IPS-20b (cell line): Measurements from ENCODE around the gene MEDAG.
"Not testable (repeated sequence)": the region's sequence is repeated elsewhere in the genome, so short reads cannot be mapped to it uniquely, and the experiment has no call there.

Experiments used
- H3K27ac ChIP-seq: one replicate; pipeline ENCODE4 v1.5.1; 2013; ENCODE audit warnings: low read length
- H3K27me3 ChIP-seq: 2 replicates; pipeline ENCODE4 v1.6.1; 2013; ENCODE audit warnings: mild to moderate bottlenecking, low read length, inconsistent platforms; ENCODE audit not compliant: insufficient read depth
- H3K36me3 ChIP-seq: 2 replicates; pipeline ENCODE4 v1.6.1; 2013; ENCODE audit warnings: low read depth, mild to moderate bottlenecking, inconsistent platforms, low read length, moderate library complexity; ENCODE audit not compliant: insufficient read depth
- H3K4me1 ChIP-seq: 2 replicates; pipeline ENCODE4 v1.6.1; 2013; ENCODE audit warnings: mild to moderate bottlenecking, control low read depth, inconsistent platforms, low read length, moderate library complexity; ENCODE audit not compliant: insufficient read depth
- H3K4me3 ChIP-seq: 2 replicates; pipeline ENCODE4 v1.5.1; 2013; ENCODE audit warnings: mild to moderate bottlenecking, low read length, inconsistent platforms
- H3K9ac ChIP-seq: 2 replicates; pipeline ENCODE4 v1.6.1; 2013; ENCODE audit warnings: low read depth, mild to moderate bottlenecking, inconsistent platforms, low read length, moderate library complexity
- H3K9me3 ChIP-seq: 2 replicates; pipeline ENCODE4 v1.6.1; 2013; ENCODE audit warnings: mild to moderate bottlenecking, low read depth, low read length, inconsistent platforms; ENCODE audit not compliant: insufficient read depth

Gene MEDAG

GRCh38 chr13:30915691-30916541, 9.8 kb downstream of the MEDAG start:
- Histone ChIP-seq H3K9me3 (no peaks in the 10 kb centered on the region), H3K27me3 (no peaks in the 10 kb centered on the region)

GRCh38 chr13:30916991-30917390, 10.9 kb downstream of the MEDAG start:
- H3K9ac ChIP-seq = no peak overlapping the region
- H3K4me3 ChIP-seq = no peak overlapping the region
- no peaks in the 10 kb centered on the region for H3K27me3 ChIP-seq
- H3K9me3 ChIP-seq = no peaks in the 10 kb centered on the region
- peaks cover 3% of the 10 kb centered on the region; the same call in 1 of the 2 replicates for H3K4me1 ChIP-seq
- H3K36me3 ChIP-seq = no peaks in the 10 kb centered on the region
- no peak overlapping the region for H3K27ac ChIP-seq

More at GRCh38 chr13:30915691-30916541, 9.8 kb downstream of the MEDAG start:
- H3K9ac ChIP-seq = no peak overlapping the region
- no peak overlapping the region for H3K27ac ChIP-seq
- H3K4me1 ChIP-seq = peaks cover 3% of the 10 kb centered on the region; the same call in 1 of the 2 replicates
- no peak overlapping the region for H3K4me3 ChIP-seq
- H3K36me3 ChIP-seq = no peaks in the 10 kb centered on the region

GRCh38 chr13:30918662-30919405, 12.8 kb downstream of the MEDAG start:
- H3K4me3 ChIP-seq = no peak overlapping the region
- peaks cover 3% of the 10 kb centered on the region; the same call in 1 of the 2 replicates for H3K4me1 ChIP-seq
- no peak overlapping the region for H3K9ac ChIP-seq
- no peak overlapping the region for H3K27ac ChIP-seq
- H3K9me3 ChIP-seq = no peaks in the 10 kb centered on the region
- no peaks in the 10 kb centered on the region for H3K36me3 ChIP-seq
- H3K27me3 ChIP-seq = no peaks in the 10 kb centered on the region

GRCh38 chr13:30920162-30920909, 14.3 kb downstream of the MEDAG start:
- no peaks in the 10 kb centered on the region for H3K4me1 ChIP-seq
- H3K36me3 ChIP-seq = no peaks in the 10 kb centered on the region
- no peak overlapping the region for H3K4me3 ChIP-seq
- H3K9ac ChIP-seq = no peak overlapping the region
- no peaks in the 10 kb centered on the region for H3K27me3 ChIP-seq
- H3K27ac ChIP-seq = no peak overlapping the region
- H3K9me3 ChIP-seq = no peaks in the 10 kb centered on the region

GRCh38 chr13:30923418-30923817, 17.3 kb downstream of the MEDAG start:
- no peaks in the 10 kb centered on the region for H3K9me3 ChIP-seq
- no peaks in the 10 kb centered on the region for H3K27me3 ChIP-seq
- H3K4me3 ChIP-seq = no peak overlapping the region
- no peak overlapping the region for H3K27ac ChIP-seq
- no peaks in the 10 kb centered on the region for H3K36me3 ChIP-seq
- no peaks in the 10 kb centered on the region for H3K4me1 ChIP-seq
- no peak overlapping the region for H3K9ac ChIP-seq

- Histone ChIP-seq H3K27ac (no peak overlapping the region), H3K27me3 (no peaks in the 10 kb centered on the region), H3K9ac (no peak overlapping the region), H3K4me3 (no peak overlapping the region), H3K4me1 (no peaks in the 10 kb centered on the region), H3K9me3 (no peaks in the 10 kb centered on the region), H3K36me3 (no peaks in the 10 kb centered on the region)
These were observed 18.6 kb downstream of the MEDAG start for GRCh38 chr13:30924721-30925120.

- no peak overlapping the region for H3K27ac ChIP-seq
- no peak overlapping the region for H3K4me3 ChIP-seq
- no peak overlapping the region for H3K9ac ChIP-seq
- H3K27me3 ChIP-seq = no peaks in the 10 kb centered on the region
- no peaks in the 10 kb centered on the region for H3K36me3 ChIP-seq
- no peaks in the 10 kb centered on the region for H3K9me3 ChIP-seq
- no peaks in the 10 kb centered on the region for H3K4me1 ChIP-seq
These were observed 19.4 kb downstream of the MEDAG start for GRCh38 chr13:30925429-30925828.

- H3K9ac ChIP-seq = no peak overlapping the region
- H3K36me3 ChIP-seq = no peaks in the 10 kb centered on the region
- no peak overlapping the region for H3K27ac ChIP-seq
- peaks cover 8% of the 10 kb centered on the region for H3K27me3 ChIP-seq
- H3K4me3 ChIP-seq = no peak overlapping the region
- H3K4me1 ChIP-seq = no peaks in the 10 kb centered on the region
- no peaks in the 10 kb centered on the region for H3K9me3 ChIP-seq
These were observed 20.7 kb downstream of the MEDAG start for GRCh38 chr13:30926781-30927180.

GRCh38 chr13:30927188-30927587, 21.1 kb downstream of the MEDAG start:
- H3K36me3 ChIP-seq, H3K9ac ChIP-seq, H3K4me3 ChIP-seq, H3K4me1 ChIP-seq, H3K9me3 ChIP-seq, H3K27ac ChIP-seq: not testable (repeated sequence)
- peaks cover 12% of the 10 kb centered on the region for H3K27me3 ChIP-seq

- Histone ChIP-seq H3K9me3 (no peaks in the 10 kb centered on the region), H3K4me3 (no peak overlapping the region), H3K27ac (no peak overlapping the region), H3K9ac (no peak overlapping the region), H3K36me3 (no peaks in the 10 kb centered on the region), H3K4me1 (no peaks in the 10 kb centered on the region; the same call in 1 of the 2 replicates), H3K27me3 (peaks cover 16% of the 10 kb centered on the region)
These were observed 21.5 kb downstream of the MEDAG start for GRCh38 chr13:30927595-30927994.

- Histone ChIP-seq H3K9ac (no peak overlapping the region), H3K4me3 (no peak overlapping the region), H3K36me3 (no peaks in the 10 kb centered on the region), H3K9me3 (no peaks in the 10 kb centered on the region), H3K27ac (no peak overlapping the region), H3K27me3 (peaks cover 30% of the 10 kb centered on the region), H3K4me1 (peaks cover 7% of the 10 kb centered on the region; the same call in 1 of the 2 replicates)
These were observed 22.9 kb downstream of the MEDAG start for GRCh38 chr13:30928978-30929377.
